Measurements from ENCODE around the gene TMEM273. TPM values are rescaled to one million over a fixed set of nuclear protein-coding genes. Genes with fewer than 3 reads are reported as not detected.

TMEM273 gene
- total RNA-seq, 4 donors from 2014 or later: 18.6 to 37.9 (median 28.8) TPM

DNA sequence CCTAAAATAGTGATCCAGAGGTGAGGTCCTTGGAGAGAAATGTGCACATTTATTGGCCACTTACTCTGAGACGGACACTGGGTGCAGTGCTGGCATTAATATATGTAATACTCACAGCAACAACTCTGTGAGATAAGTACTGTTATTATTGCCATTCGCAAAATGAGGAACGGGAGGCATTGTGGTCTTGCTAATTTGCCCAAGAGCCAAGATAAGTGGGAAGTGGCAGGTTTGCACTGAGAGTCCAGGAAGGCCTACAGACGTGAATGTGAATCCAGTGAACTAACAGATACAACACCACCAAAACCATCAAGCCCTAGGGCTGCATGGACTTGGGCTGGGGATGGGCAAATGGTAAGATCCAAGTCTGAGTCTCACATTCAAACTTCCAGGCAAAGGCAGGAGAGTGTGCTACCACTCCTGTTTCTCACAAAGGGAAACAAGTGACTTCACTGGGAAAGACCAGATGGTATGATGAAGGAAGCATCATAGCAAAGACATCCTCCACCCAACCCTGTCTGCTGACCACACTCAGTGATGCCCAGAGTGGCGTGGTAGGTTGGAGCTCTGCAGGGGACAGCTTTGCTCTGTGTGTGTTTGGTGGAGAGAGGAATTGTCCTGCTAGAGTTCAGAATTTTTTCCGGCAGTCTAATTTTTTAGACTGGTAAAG, 19.2 kb downstream of the TMEM273 start:
- no peak overlapping the region for H3K4me3 ChIP-seq
- no peaks in the 10 kb centered on the region for H3K36me3 ChIP-seq
- no peaks in the 10 kb centered on the region for H3K9me3 ChIP-seq
- H3K27ac ChIP-seq: no peak overlapping the region
- TF ChIP-seq EP300 (IDR thresholded peaks at IDR 0.05) (no peak), POLR2A (IDR thresholded peaks at IDR 0.05) (no peak)
- TF ChIP-seq, protein P1, sequence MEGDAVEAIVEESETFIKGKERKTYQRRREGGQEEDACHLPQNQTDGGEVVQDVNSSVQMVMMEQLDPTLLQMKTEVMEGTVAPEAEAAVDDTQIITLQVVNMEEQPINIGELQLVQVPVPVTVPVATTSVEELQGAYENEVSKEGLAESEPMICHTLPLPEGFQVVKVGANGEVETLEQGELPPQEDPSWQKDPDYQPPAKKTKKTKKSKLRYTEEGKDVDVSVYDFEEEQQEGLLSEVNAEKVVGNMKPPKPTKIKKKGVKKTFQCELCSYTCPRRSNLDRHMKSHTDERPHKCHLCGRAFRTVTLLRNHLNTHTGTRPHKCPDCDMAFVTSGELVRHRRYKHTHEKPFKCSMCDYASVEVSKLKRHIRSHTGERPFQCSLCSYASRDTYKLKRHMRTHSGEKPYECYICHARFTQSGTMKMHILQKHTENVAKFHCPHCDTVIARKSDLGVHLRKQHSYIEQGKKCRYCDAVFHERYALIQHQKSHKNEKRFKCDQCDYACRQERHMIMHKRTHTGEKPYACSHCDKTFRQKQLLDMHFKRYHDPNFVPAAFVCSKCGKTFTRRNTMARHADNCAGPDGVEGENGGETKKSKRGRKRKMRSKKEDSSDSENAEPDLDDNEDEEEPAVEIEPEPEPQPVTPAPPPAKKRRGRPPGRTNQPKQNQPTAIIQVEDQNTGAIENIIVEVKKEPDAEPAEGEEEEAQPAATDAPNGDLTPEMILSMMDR (IDR thresholded peaks at IDR 0.05): no peak
- DNase-seq (ENCODE audit: low spot score in 2 of 2): no peak
- no peaks in the 10 kb centered on the region for H3K27me3 ChIP-seq
- H3K4me1 ChIP-seq: no peaks in the 10 kb centered on the region
- WGBS, 2 donors: 85 to 88% methylated on average over 6 of the region's 6 CpGs

DNA sequence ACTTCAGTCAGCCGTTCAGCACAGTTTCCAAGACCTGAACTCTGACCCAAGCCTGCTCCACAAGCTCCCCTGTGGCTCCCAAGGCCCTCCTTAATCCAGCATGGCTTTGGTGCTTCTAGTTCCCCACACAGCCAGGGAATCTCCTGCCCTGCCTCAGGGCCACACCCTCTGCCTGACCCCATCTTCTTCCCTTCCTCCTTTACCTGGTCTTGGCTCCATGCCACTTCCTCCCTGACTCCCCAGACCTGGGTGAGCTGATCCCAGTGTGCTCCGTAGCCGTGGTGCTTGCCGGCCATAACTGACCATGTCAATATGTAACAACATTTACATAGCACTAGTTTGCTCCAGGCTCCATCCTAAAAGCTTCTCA, 20.0 kb downstream of the TMEM273 start:
- 79 to 86% methylated on average over 4 of the region's 4 CpGs for WGBS, 2 donors
- H3K9me3 ChIP-seq: no peaks in the 10 kb centered on the region
- no peaks in the 10 kb centered on the region for H3K27me3 ChIP-seq
- DNase-seq (ENCODE audit: low spot score in 2 of 2): no peak
- H3K27ac ChIP-seq: no peak overlapping the region
- no peaks in the 10 kb centered on the region for H3K4me1 ChIP-seq
- TF ChIP-seq POLR2A (IDR thresholded peaks at IDR 0.05) (no peak), EP300 (IDR thresholded peaks at IDR 0.05) (no peak)
- TF ChIP-seq, protein P1 (IDR thresholded peaks at IDR 0.05): no peak
- H3K36me3 ChIP-seq: no peaks in the 10 kb centered on the region
- no peak overlapping the region for H3K4me3 ChIP-seq

DNA sequence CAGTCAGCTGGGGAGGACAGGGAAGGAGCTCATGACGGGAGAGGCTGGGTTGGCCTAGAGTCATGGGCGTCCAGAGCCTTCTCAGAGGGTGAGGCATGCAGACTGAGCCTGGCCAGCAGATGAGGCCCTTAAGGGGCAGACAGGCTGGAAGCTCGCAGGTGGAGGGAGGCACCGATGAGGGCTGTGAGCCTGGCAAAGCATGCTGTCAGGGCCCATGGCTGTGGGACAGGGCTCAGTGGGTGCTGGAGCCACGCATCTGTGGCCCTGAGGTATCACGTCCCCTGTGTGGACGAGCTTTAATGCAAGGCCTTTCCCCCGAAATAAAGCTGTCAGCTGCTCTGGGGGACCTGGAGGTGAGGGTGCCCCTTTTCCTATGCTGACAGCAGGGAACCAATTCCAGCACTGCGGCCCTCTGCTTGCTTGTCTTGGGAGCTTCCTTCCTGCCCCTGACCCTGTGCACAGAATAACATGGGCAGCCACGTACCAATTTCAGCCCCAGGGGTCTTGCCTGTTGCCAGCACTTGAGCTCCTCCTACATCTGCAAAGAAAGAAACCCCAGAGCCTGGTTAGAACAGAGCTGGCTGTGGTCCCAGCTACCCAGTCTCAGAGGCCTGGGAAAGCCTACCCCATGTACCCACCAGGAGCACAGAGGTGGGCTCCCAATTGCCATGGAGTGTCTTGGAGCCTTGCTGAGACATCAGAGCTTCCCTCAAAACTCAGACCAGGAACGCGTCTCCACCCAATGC, 20.6 kb downstream of the TMEM273 start:
- Histone ChIP-seq H3K27me3 (no peaks in the 10 kb centered on the region), H3K4me3 (no peak overlapping the region), H3K4me1 (no peaks in the 10 kb centered on the region), H3K36me3 (no peaks in the 10 kb centered on the region), H3K9me3 (no peaks in the 10 kb centered on the region), H3K27ac (no peak overlapping the region)
- DNase-seq (ENCODE audit: low spot score in 2 of 2): no peak
- TF ChIP-seq, protein P1 (IDR thresholded peaks at IDR 0.05): no peak
- no peak for TF ChIP-seq EP300 (IDR thresholded peaks at IDR 0.05)
- TF ChIP-seq POLR2A (IDR thresholded peaks at IDR 0.05): no peak
- 78 to 82% methylated on average over 11 of the region's 12 CpGs for WGBS, 2 donors

DNA sequence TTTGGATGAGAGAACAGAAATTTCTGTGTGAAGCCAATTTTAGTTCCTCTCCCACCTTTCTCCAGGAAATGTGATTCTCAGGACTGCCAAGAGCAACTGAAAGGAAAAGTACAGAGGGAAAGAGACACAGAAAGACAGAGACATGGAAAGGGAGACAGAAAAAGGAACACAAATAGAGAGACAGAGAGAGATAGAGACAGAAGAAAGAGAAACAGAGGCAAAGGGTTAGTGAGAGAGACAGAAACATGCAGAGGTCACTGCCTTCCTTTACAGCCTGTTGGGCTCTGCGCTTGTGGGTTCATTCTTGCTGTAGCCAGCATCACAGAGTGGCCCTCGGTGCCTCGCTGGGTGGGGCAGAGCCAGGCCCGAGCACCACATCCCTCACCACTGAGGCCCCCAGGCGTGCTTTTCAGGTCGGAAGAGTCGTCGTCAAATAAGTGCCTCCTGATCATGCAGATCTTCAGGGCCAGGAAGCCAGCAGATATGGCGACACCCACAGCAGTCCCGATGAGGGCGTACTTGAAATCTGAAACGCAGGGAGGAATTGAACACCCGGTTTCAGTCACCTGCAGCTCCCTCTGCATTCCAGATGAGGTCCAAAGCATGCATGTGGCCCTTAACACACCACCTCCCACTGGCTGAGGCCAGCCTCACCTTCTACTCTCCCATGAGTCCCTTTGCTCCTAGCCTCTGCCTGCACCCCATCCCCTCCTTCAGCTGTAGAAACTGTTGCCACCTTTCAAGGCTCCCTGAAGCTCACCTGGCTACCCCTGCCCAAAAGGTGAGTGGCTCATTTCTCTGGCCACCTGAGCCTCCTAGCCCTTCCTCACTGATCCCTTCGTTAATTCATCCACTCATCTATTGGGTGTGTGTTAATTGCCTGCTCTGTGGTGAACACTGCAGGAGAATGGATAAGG, 21.4 kb downstream of the TMEM273 start:
- Histone ChIP-seq H3K27me3 (no peaks in the 10 kb centered on the region), H3K27ac (no peak overlapping the region), H3K36me3 (no peaks in the 10 kb centered on the region), H3K9me3 (no peaks in the 10 kb centered on the region), H3K4me3 (no peak overlapping the region), H3K4me1 (no peaks in the 10 kb centered on the region)
- WGBS, 2 donors: 77 to 85% methylated on average over 14 of the region's 14 CpGs
- no peak for DNase-seq (ENCODE audit: low spot score in 2 of 2)
- TF ChIP-seq POLR2A (IDR thresholded peaks at IDR 0.05) (no peak), EP300 (IDR thresholded peaks at IDR 0.05) (no peak)
- TF ChIP-seq, protein P1 (IDR thresholded peaks at IDR 0.05): no peak

Data from tibial nerve (tissue), 4 donors.